HEK293 (cell line): ENCODE measurements around the gene NR1H3.

Experiments
- CTCF ChIP-seq: fragments of 450-650 bp; formaldehyde crosslinking; IDR thresholded peaks from 2 replicates; pipeline ENCODE4 v1.5.1; 2016; ENCODE audit warnings: missing biosample characterization, missing genetic modification characterization
- KLF16 ChIP-seq: fragments of 450-650 bp; formaldehyde crosslinking; IDR thresholded peaks from 2 replicates; pipeline ENCODE4 v1.5.1; 2017; ENCODE audit warnings: missing biosample characterization, missing genetic modification characterization
- RBAK ChIP-seq: fragments of 450-650 bp; formaldehyde crosslinking; IDR thresholded peaks from 2 replicates; pipeline ENCODE4 v1.5.1; 2016; ENCODE audit warnings: missing biosample characterization, missing genetic modification characterization
- YY1 ChIP-seq: fragments of 450-650 bp; formaldehyde crosslinking; IDR thresholded peaks from 2 replicates; pipeline ENCODE4 v1.5.1; 2018; ENCODE audit warnings: missing biosample characterization, missing genetic modification characterization
- ZBTB6 ChIP-seq: fragments of 450-650 bp; formaldehyde crosslinking; IDR thresholded peaks from 2 replicates; pipeline ENCODE4 v1.5.1; 2017; ENCODE audit warnings: missing biosample characterization, missing genetic modification characterization
- ZNF146 ChIP-seq: fragments of 450-650 bp; formaldehyde crosslinking; IDR thresholded peaks from 2 replicates; pipeline ENCODE4 v1.5.1; 2016; ENCODE audit warnings: missing biosample characterization, missing genetic modification characterization
- ZNF175 ChIP-seq: fragments of 450-650 bp; formaldehyde crosslinking; IDR thresholded peaks from 2 replicates; pipeline ENCODE4 v1.5.1; 2016; ENCODE audit warnings: missing biosample characterization, missing genetic modification characterization
- ZNF677 ChIP-seq: fragments of 450-650 bp; IDR thresholded peaks from 2 replicates; pipeline ENCODE4 v1.5.0; 2018; ENCODE audit warnings: missing biosample characterization, mild to moderate bottlenecking, missing genetic modification characterization, moderate library complexity
- ZXDB ChIP-seq: fragments of 450-650 bp; formaldehyde crosslinking; IDR thresholded peaks from 2 replicates; pipeline ENCODE4 v1.5.1; 2016; ENCODE audit warnings: missing biosample characterization, missing genetic modification characterization
- TF ChIP-seq, protein P1 (sequence below): fragments of 450-650 bp; formaldehyde crosslinking; IDR thresholded peaks from 2 replicates; pipeline ENCODE4 v1.5.1; 2017; ENCODE audit warnings: missing biosample characterization, missing genetic modification characterization
- TF ChIP-seq, protein P2 (sequence below): fragments of 450-650 bp; formaldehyde crosslinking; IDR thresholded peaks from 2 replicates; pipeline ENCODE4 v1.5.1; 2016; ENCODE audit warnings: missing biosample characterization, missing genetic modification characterization

DNA sequence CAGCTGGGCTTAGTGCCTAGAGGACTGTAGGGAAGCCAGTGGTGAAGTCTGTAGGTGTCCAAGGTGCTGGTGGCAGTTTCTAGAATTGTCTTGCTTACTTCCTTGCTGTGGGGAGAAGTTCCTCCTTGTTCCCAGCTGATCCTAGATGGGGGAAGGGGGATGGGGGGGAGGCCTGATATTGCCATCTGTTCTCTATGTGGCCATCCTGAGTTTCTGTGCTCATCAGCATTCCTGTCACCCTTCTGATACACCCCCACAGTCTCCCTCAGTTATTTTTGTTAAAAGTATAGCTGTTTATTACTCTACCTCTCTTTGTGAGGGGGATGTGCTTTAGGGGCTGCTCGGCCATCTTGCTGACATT lies 48.7 kb downstream of the NR1H3 start:
- TF ChIP-seq CTCF (tag by site-specific recombination) = no peak
- no peak for TF ChIP-seq ZNF146 (tag by site-specific recombination)
- TF ChIP-seq RBAK (tag by site-specific recombination) = no peak
- TF ChIP-seq YY1 (tag by site-specific recombination) = no peak
- no peak for TF ChIP-seq ZNF175 (tag by site-specific recombination)
- TF ChIP-seq, protein P1, sequence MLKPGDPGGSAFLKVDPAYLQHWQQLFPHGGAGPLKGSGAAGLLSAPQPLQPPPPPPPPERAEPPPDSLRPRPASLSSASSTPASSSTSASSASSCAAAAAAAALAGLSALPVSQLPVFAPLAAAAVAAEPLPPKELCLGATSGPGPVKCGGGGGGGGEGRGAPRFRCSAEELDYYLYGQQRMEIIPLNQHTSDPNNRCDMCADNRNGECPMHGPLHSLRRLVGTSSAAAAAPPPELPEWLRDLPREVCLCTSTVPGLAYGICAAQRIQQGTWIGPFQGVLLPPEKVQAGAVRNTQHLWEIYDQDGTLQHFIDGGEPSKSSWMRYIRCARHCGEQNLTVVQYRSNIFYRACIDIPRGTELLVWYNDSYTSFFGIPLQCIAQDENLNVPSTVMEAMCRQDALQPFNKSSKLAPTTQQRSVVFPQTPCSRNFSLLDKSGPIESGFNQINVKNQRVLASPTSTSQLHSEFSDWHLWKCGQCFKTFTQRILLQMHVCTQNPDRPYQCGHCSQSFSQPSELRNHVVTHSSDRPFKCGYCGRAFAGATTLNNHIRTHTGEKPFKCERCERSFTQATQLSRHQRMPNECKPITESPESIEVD (tag by site-specific recombination) = no peak
- TF ChIP-seq ZXDB (tag by site-specific recombination) = no peak
- TF ChIP-seq, protein P2, sequence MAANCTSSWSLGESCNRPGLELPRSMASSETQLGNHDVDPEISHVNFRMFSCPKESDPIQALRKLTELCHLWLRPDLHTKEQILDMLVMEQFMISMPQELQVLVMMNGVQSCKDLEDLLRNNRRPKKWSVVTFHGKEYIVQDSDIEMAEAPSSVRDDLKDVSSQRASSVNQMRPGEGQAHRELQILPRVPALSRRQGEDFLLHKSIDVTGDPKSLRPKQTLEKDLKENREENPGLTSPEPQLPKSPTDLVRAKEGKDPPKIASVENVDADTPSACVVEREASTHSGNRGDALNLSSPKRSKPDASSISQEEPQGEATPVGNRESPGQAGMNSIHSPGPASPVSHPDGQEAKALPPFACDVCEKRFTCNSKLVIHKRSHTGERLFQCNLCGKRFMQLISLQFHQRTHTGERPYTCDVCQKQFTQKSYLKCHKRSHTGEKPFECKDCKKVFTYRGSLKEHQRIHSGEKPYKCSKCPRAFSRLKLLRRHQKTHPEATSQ (tag by site-specific recombination) = no peak
- TF ChIP-seq ZNF677 = no peak
- TF ChIP-seq ZBTB6 (tag by site-specific recombination) = no peak
- no peak for TF ChIP-seq KLF16 (tag by site-specific recombination)
